ENCODE data around the gene USF1. TPM values are rescaled to one million over a fixed set of nuclear protein-coding genes. Genes with fewer than 3 reads are reported as not detected.
A peak's percentile ranks its signal among the peaks of the same experiment; 100 is the strongest.
"Not testable (repeated sequence)": the region's sequence is repeated elsewhere in the genome, so short reads cannot be mapped to it uniquely, and the experiment has no call there.

USF1 gene
- polyA plus RNA-seq, 6 donors from 2014 or later = 4.4 to 23.9 (median 9.7) TPM

GRCh38 chr1:161000736-161001480 is 44.9 kb downstream of the USF1 start:
- Mint-ChIP-seq H3K27me3 (no peaks in the 10 kb centered on the region), H3K4me3 (no peak overlapping the region), H3K4me1 (peaks cover 5 to 10% (median 5%) of the 10 kb centered on the region in 3 donors), H3K9me3 (no peaks in the 10 kb centered on the region), H3K27ac (no peak overlapping the region), H3K36me3 (peaks cover 5 to 8% of the 10 kb centered on the region in 2 donors)
- no peak for ATAC-seq (ENCODE audit: low read depth in 2 of 2)
- no peak for DNase-seq

- DNase-seq (no peak), ATAC-seq (ENCODE audit: low read depth in 2 of 2) (no peak)
- Mint-ChIP-seq H3K27ac (peak overlapping the region in 1 of 6 donors; percentile 53), H3K36me3 (peaks cover 5 to 8% of the 10 kb centered on the region in 2 donors), H3K4me3 (no peak overlapping the region), H3K27me3 (no peaks in the 10 kb centered on the region), H3K4me1 (peaks cover 5 to 10% (median 5%) of the 10 kb centered on the region in 3 donors), H3K9me3 (no peaks in the 10 kb centered on the region)
Measured at GRCh38 chr1:160999376-160999775, 46.4 kb downstream of the USF1 start.

- peak; percentile 25 for DNase-seq
- Mint-ChIP-seq H3K36me3 (peaks cover 5 to 8% of the 10 kb centered on the region in 2 donors), H3K27me3 (no peaks in the 10 kb centered on the region), H3K27ac (peak overlapping the region in 4 of 6 donors; percentile 5 to 71 (median 60)), H3K4me3 (no peak overlapping the region), H3K9me3 (no peaks in the 10 kb centered on the region), H3K4me1 (peaks cover 5 to 10% (median 5%) of the 10 kb centered on the region in 3 donors)
- ATAC-seq (ENCODE audit: low read depth in 2 of 2) = peak; percentile 91 to 94
Measured at GRCh38 chr1:160997323-160998038, 48.3 kb downstream of the USF1 start.

- H3K27me3 Mint-ChIP-seq = no peaks in the 10 kb centered on the region
- ATAC-seq (ENCODE audit: low read depth in 2 of 2) (no peak), DNase-seq (no peak)
- H3K4me1 Mint-ChIP-seq = peaks cover 5 to 10% (median 5%) of the 10 kb centered on the region in 3 donors
- H3K27ac Mint-ChIP-seq = peak overlapping the region in 1 of 6 donors; percentile 3
- H3K36me3 Mint-ChIP-seq = peaks cover 5 to 8% of the 10 kb centered on the region in 2 donors
- no peak overlapping the region for H3K4me3 Mint-ChIP-seq
- no peaks in the 10 kb centered on the region for H3K9me3 Mint-ChIP-seq
Measured at GRCh38 chr1:160996178-160996577, 49.6 kb downstream of the USF1 start.

- Mint-ChIP-seq H3K4me3 (no peak overlapping the region), H3K27me3 (no peaks in the 10 kb centered on the region), H3K27ac (no peak overlapping the region), H3K9me3 (no peaks in the 10 kb centered on the region), H3K4me1 (peaks cover 5 to 19% (median 12%) of the 10 kb centered on the region in 3 donors), H3K36me3 (no peaks in the 10 kb centered on the region)
- DNase-seq (no peak), ATAC-seq (ENCODE audit: low read depth in 2 of 2) (no peak)
Measured at GRCh38 chr1:160993544-160994193, 52.1 kb downstream of the USF1 start.

- H3K9me3 Mint-ChIP-seq; H3K4me3 Mint-ChIP-seq; H3K4me1 Mint-ChIP-seq; H3K27me3 Mint-ChIP-seq; H3K36me3 Mint-ChIP-seq; ATAC-seq (ENCODE audit: low read depth in 2 of 2); H3K27ac Mint-ChIP-seq; DNase-seq: not testable (repeated sequence)
Measured at GRCh38 chr1:160992036-160992435, 53.7 kb downstream of the USF1 start.

Other genes starting within 250 kb of the USF1 start
- gene LY9, start 249.8 kb downstream of the USF1 start, polyA plus RNA-seq (ENCODE audit: low read depth in 6 of 6) = 100 to 1,000 TPM; 143 to 230 (median 167) TPM
- gene CD244, start 183.1 kb downstream of the USF1 start, polyA plus RNA-seq (ENCODE audit: low read depth in 6 of 6) = under 1 TPM in 5 of 6 donors, not detected in 1; 0.32 to 0.97 (median 0.71) TPM
- gene ITLN1, start 160.8 kb downstream of the USF1 start, polyA plus RNA-seq (ENCODE audit: low read depth in 6 of 6) = not detected
- gene ITLN2, start 91.2 kb downstream of the USF1 start, polyA plus RNA-seq (ENCODE audit: low read depth in 6 of 6) = not detected
- gene F11R, start 24.8 kb downstream of the USF1 start, polyA plus RNA-seq (ENCODE audit: low read depth in 6 of 6) = 1 to 10 TPM; 5.2 to 9.2 (median 6.7) TPM
- gene TSTD1, start 7.0 kb downstream of the USF1 start, polyA plus RNA-seq (ENCODE audit: low read depth in 6 of 6) = 100 to 1,000 TPM; 477 to 790 (median 657) TPM
- gene ARHGAP30, start 23.9 kb upstream of the USF1 start, polyA plus RNA-seq (ENCODE audit: low read depth in 6 of 6) = 100 to 1,000 TPM in 1 of 6 donors, 10 to 100 TPM in 5; 42.4 to 154 (median 82.6) TPM
- gene NECTIN4, start 43.6 kb upstream of the USF1 start, polyA plus RNA-seq (ENCODE audit: low read depth in 6 of 6) = not detected
- gene KLHDC9, start 52.4 kb upstream of the USF1 start, polyA plus RNA-seq (ENCODE audit: low read depth in 6 of 6) = 1 to 10 TPM in 5 of 6 donors, not detected in 1; 1.3 to 4.4 (median 2.3) TPM
- gene PFDN2, start 72.1 kb upstream of the USF1 start, polyA plus RNA-seq (ENCODE audit: low read depth in 6 of 6) = 10 to 100 TPM; 64.0 to 93.7 (median 88.7) TPM
- 10 to 100 TPM; 21.3 to 30.1 (median 25.6) TPM for gene NIT1, start 72.1 kb upstream of the USF1 start, polyA plus RNA-seq (ENCODE audit: low read depth in 6 of 6)
- gene DEDD, start 86.7 kb upstream of the USF1 start, polyA plus RNA-seq (ENCODE audit: low read depth in 6 of 6) = 10 to 100 TPM; 36.4 to 55.3 (median 39.2) TPM
- 100 to 1,000 TPM; 119 to 151 (median 133) TPM for gene UFC1, start 108.0 kb upstream of the USF1 start, polyA plus RNA-seq (ENCODE audit: low read depth in 6 of 6)
- gene USP21, start 113.5 kb upstream of the USF1 start, polyA plus RNA-seq (ENCODE audit: low read depth in 6 of 6) = 10 to 100 TPM; 13.1 to 33.0 (median 18.5) TPM
- gene PPOX, start 120.4 kb upstream of the USF1 start, polyA plus RNA-seq (ENCODE audit: low read depth in 6 of 6) = 10 to 100 TPM; 12.7 to 20.3 (median 14.0) TPM
- 10 to 100 TPM; 37.8 to 51.6 (median 45.6) TPM for gene B4GALT3, start 131.5 kb upstream of the USF1 start, polyA plus RNA-seq (ENCODE audit: low read depth in 6 of 6)
- gene ADAMTS4, start 153.1 kb upstream of the USF1 start, polyA plus RNA-seq (ENCODE audit: low read depth in 6 of 6) = under 1 TPM in 1 of 6 donors, not detected in 5; 0.03 TPM
- 10 to 100 TPM; 66.1 to 98.8 (median 87.7) TPM for gene NDUFS2, start 156.4 kb upstream of the USF1 start, polyA plus RNA-seq (ENCODE audit: low read depth in 6 of 6)
- 10 to 100 TPM in 4 of 6 donors, 1 to 10 TPM in 2; 4.9 to 28.0 (median 12.4) TPM for gene FCER1G, start 169.3 kb upstream of the USF1 start, polyA plus RNA-seq (ENCODE audit: low read depth in 6 of 6)
- not detected for gene APOA2, start 177.7 kb upstream of the USF1 start, polyA plus RNA-seq (ENCODE audit: low read depth in 6 of 6)
- gene TOMM40L, start 180.1 kb upstream of the USF1 start, polyA plus RNA-seq (ENCODE audit: low read depth in 6 of 6) = 1 to 10 TPM; 1.5 to 5.8 (median 4.4) TPM
- gene NR1I3, start 192.2 kb upstream of the USF1 start, polyA plus RNA-seq (ENCODE audit: low read depth in 6 of 6) = not detected
- not detected for gene PCP4L1, start 212.8 kb upstream of the USF1 start, polyA plus RNA-seq (ENCODE audit: low read depth in 6 of 6)

All from naive B cell (primary cell).